AG04450 (cell line): ENCODE data around the gene MRPL19. TPM values are rescaled to one million over a fixed set of nuclear protein-coding genes. Genes with fewer than 3 reads are reported as not detected.

Source experiments
- CTCF ChIA-PET: fragments of 300-600, 350-600 bp; formaldehyde crosslinking; extraction: SDS; loops from one replicate; lab custom pipeline; 2022; ENCODE audit warnings: antibody characterized with exemption, inconsistent platforms; lab: Charles Lee
- POLR2A ChIA-PET: fragments of 350-600 bp; formaldehyde crosslinking; extraction: SDS; loops from one replicate; lab custom pipeline; 2021; ENCODE audit warnings: antibody characterized with exemption, inconsistent platforms; lab: Yijun Ruan, JAX
- DNase-seq: peaks from one replicate; pipeline ENCODE4 v3.0.0-alpha.2; 2011; ENCODE audit warnings: low read depth, low spot score
- H3K27ac ChIP-seq: one replicate; pipeline ENCODE4 v1.5.1; 2012; ENCODE audit warnings: low read depth, low read length, control low read depth
- H3K27me3 ChIP-seq: one replicate; pipeline ENCODE4 v1.6.0; 2012; ENCODE audit warnings: low read length; ENCODE audit not compliant: control insufficient read depth, insufficient read depth
- H3K4me3 ChIP-seq: 2 replicates; pipeline ENCODE4 v1.5.1; 2011; ENCODE audit warnings: mild to moderate bottlenecking, low read depth, low read length, control low read depth
- H3K9me3 ChIP-seq: 2 replicates; pipeline ENCODE4 v1.5.1; 2012; ENCODE audit warnings: low read length; ENCODE audit not compliant: control insufficient read depth, insufficient read depth
- CTCF ChIP-seq: IDR thresholded peaks from 2 replicates; pipeline ENCODE4 v1.5.1; 2011; ENCODE audit warnings: low read depth, low read length, control low read depth, inconsistent platforms
- polyA plus RNA-seq: library from polyadenylated mRNA; depleted of rRNA; stranded (reverse); fragments of >200 nt; gene quantifications from 2 replicates; pipeline ENCODE4 v1.2.3, GENCODE V29; 2011; rRNA removed
- small RNA-seq: library from RNA; depleted of rRNA; stranded (forward); fragments of <200 nt; gene quantifications from one replicate; pipeline ENCODE3, GENCODE V24; 2012; ENCODE audit warnings: low read depth; ENCODE audit not compliant: insufficient read length

The MRPL19 gene
- polyA plus RNA-seq, 1 experiment, result 59.1 TPM

GRCh38 chr2:75736276-75736675 is 89.7 kb downstream of the MRPL19 start:
- Histone ChIP-seq H3K27me3 (no peaks in the 10 kb centered on the region), H3K9me3 (no peaks in the 10 kb centered on the region), H3K27ac (no peak overlapping the region), H3K4me3 (no peak overlapping the region)
- TF ChIP-seq CTCF, result no peak
- no peak for DNase-seq
- CTCF ChIA-PET, result no interaction called here
- POLR2A ChIA-PET, result no interaction called here

- Histone ChIP-seq H3K9me3 (no peaks in the 10 kb centered on the region), H3K4me3 (no peak overlapping the region), H3K27me3 (no peaks in the 10 kb centered on the region), H3K27ac (no peak overlapping the region)
- DNase-seq, result no peak
- TF ChIP-seq CTCF, result no peak
- ChIA-PET CTCF (no interaction called here), POLR2A (no interaction called here)
Measured at GRCh38 chr2:75737961-75738360, 91.4 kb downstream of the MRPL19 start.

Small RNA genes within 50 kb of the gene (small RNA-seq; reads per million reads assigned to genes)
- gene RF00012, result not detected

Other genes with a start within 250 kb of the MRPL19 start
- 22.8 and 32.5 TPM in 2 replicates for gene EVA1A, start 85.8 kb upstream of the MRPL19 start, polyA plus RNA-seq
- gene GCFC2, start 64.1 kb downstream of the MRPL19 start, polyA plus RNA-seq, result 14.3 and 16.8 TPM in 2 replicates